ENCODE data around the gene GPR107.

The GPR107 gene

DNA sequence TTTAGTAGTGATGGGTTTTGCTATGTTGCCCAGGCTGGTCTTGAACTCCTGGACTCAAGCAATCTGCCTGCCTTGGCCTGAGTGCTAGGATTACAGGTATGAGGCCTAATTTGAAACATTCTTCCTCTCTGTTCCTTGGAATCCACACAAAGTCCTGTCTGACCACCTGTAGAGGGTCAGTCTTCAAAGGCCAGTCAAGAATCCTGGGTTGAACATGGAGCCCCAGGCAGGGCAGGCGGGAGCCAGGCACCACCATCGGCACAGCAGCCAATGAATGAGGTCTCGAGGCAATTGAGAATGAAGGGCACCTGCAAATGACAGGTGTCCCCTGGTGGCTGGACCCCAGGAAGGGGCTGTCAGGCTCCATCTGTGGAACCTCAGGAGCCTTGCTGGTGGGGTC lies 101.1 kb downstream of the GPR107 start:
- Histone ChIP-seq H3K4me3 (replicated peaks; ENCODE audit: low read depth, low read length) (no peak overlapping the region), H3K36me3 (ENCODE audit: control insufficient read depth, insufficient read depth, low read length) (no peaks in the 10 kb centered on the region), H3K27me3 (replicated peaks; ENCODE audit: control insufficient read depth, insufficient read depth, low read length) (no peaks in the 10 kb centered on the region; the same call in 1 of the 2 replicates)
- TF ChIP-seq CTCF (IDR thresholded peaks at IDR 0.05; ENCODE audit: insufficient read depth, low read length, poor library complexity, severe bottlenecking) = no peak
- DNase-seq (ENCODE audit: extremely low read depth, insufficient read length) = no peak

- DNase-seq (ENCODE audit: extremely low read depth, insufficient read length) = no peak
- no peak for TF ChIP-seq CTCF (IDR thresholded peaks at IDR 0.05; ENCODE audit: insufficient read depth, low read length, poor library complexity, severe bottlenecking)
- Histone ChIP-seq H3K36me3 (ENCODE audit: control insufficient read depth, insufficient read depth, low read length) (no peaks in the 10 kb centered on the region), H3K4me3 (replicated peaks; ENCODE audit: low read depth, low read length) (no peak overlapping the region), H3K27me3 (replicated peaks; ENCODE audit: control insufficient read depth, insufficient read depth, low read length) (no peaks in the 10 kb centered on the region; the same call in 1 of the 2 replicates)
These were observed 101.9 kb downstream of the GPR107 start for GRCh38 chr9:130155647-130156046.

DNA sequence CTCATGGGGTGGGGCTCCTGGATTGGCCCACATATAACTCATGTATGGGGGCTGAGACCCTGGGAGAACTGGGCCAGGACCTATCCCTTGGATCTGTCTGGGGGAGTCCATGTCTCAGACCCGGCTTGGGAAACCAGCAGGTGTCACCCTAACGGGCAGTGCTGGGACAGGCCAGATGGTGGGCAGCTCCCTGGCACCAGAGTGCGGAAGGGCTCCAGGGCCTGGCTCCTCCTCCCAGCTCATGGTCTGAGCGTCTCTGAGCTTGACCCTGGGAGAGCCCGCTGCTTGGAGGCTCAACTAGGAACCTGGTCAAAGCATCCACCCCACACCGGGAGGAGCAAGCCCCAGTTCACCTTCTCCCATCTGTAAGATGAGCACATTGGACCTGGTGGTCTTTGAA lies 103.0 kb downstream of the GPR107 start:
- no peak for TF ChIP-seq CTCF (IDR thresholded peaks at IDR 0.05; ENCODE audit: insufficient read depth, low read length, poor library complexity, severe bottlenecking)
- Histone ChIP-seq H3K36me3 (ENCODE audit: control insufficient read depth, insufficient read depth, low read length) (no peaks in the 10 kb centered on the region), H3K27me3 (replicated peaks; ENCODE audit: control insufficient read depth, insufficient read depth, low read length) (no peaks in the 10 kb centered on the region; the same call in 1 of the 2 replicates), H3K4me3 (replicated peaks; ENCODE audit: low read depth, low read length) (no peak overlapping the region)
- no peak for DNase-seq (ENCODE audit: extremely low read depth, insufficient read length)

GRCh38 chr9:130157079-130157478 lies 103.4 kb downstream of the GPR107 start:
- Histone ChIP-seq H3K4me3 (replicated peaks; ENCODE audit: low read depth, low read length) (no peak overlapping the region), H3K36me3 (ENCODE audit: control insufficient read depth, insufficient read depth, low read length) (no peaks in the 10 kb centered on the region), H3K27me3 (replicated peaks; ENCODE audit: control insufficient read depth, insufficient read depth, low read length) (no peaks in the 10 kb centered on the region; the same call in 1 of the 2 replicates)
- DNase-seq (ENCODE audit: extremely low read depth, insufficient read length) = no peak
- no peak for TF ChIP-seq CTCF (IDR thresholded peaks at IDR 0.05; ENCODE audit: insufficient read depth, low read length, poor library complexity, severe bottlenecking)

GRCh38 chr9:130158001-130158400 lies 104.3 kb downstream of the GPR107 start:
- Histone ChIP-seq H3K36me3 (ENCODE audit: control insufficient read depth, insufficient read depth, low read length) (no peaks in the 10 kb centered on the region), H3K4me3 (replicated peaks; ENCODE audit: low read depth, low read length) (no peak overlapping the region), H3K27me3 (replicated peaks; ENCODE audit: control insufficient read depth, insufficient read depth, low read length) (no peaks in the 10 kb centered on the region; the same call in 1 of the 2 replicates)
- no peak for DNase-seq (ENCODE audit: extremely low read depth, insufficient read length)
- no peak for TF ChIP-seq CTCF (IDR thresholded peaks at IDR 0.05; ENCODE audit: insufficient read depth, low read length, poor library complexity, severe bottlenecking)

- no peaks in the 10 kb centered on the region for H3K36me3 ChIP-seq (ENCODE audit: control insufficient read depth, insufficient read depth, low read length)
- no peaks in the 10 kb centered on the region; the same call in 1 of the 2 replicates for H3K27me3 ChIP-seq (replicated peaks; ENCODE audit: control insufficient read depth, insufficient read depth, low read length)
- TF ChIP-seq CTCF (IDR thresholded peaks at IDR 0.05; ENCODE audit: insufficient read depth, low read length, poor library complexity, severe bottlenecking) = no peak
- DNase-seq (ENCODE audit: extremely low read depth, insufficient read length) = no peak
- H3K4me3 ChIP-seq (replicated peaks; ENCODE audit: low read depth, low read length) = no peak overlapping the region
These were observed 105.4 kb downstream of the GPR107 start for GRCh38 chr9:130159057-130159456.
